GM19397 (cell line): ENCODE results near the gene ATN1.

Source experiments
- ATAC-seq: cut with Tn5 transposase; IDR thresholded peaks from one replicate; pipeline ENCODE4 v1.9.1; 2021; ENCODE audit warnings: mild to moderate bottlenecking, moderate library complexity; ENCODE audit not compliant: unreplicated experiment

The ATN1 gene

DNA sequence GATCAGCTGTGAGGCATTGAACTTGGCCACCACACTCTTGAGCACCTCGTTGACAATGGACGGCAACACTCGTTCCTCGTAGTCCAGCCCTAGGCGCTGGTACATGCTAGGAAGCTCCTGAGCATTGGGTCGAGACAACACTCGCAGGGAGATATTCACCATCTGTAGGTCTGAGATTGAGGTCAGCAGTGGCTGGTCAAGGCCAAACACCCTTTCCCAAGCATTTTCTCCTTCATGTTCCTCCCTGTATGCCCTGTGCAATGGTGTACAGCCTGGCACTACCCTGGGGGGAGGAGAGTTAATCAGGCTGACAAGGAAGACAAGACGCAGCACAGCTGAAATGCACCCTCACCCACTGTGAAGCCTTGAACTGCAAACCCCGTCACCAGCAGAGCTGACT is 40.7 kb downstream of the ATN1 start:
- ATAC-seq, result no peak

DNA sequence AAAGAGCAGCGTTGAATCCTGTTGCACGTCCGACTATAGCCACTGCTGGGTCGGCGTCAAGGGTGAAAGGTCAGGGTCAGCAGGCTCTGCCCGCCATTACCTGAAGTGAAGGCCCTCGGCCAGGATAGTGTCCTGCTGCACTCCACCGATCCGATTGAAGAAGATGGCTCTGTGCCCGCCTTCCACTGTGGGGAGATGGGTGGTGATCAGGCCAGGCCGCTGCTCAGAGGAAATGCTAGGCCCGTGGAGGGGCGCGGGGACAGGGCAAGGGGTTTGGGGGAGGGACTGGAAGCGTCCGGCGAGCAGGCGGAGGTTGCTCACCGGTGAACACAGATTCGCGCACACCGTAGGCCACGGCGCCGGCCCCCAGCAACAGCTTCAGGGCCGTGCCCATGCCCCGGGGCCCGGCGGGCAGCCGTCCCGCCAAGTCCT is 42.4 kb downstream of the ATN1 start:
- peak; percentile 29 for ATAC-seq

DNA sequence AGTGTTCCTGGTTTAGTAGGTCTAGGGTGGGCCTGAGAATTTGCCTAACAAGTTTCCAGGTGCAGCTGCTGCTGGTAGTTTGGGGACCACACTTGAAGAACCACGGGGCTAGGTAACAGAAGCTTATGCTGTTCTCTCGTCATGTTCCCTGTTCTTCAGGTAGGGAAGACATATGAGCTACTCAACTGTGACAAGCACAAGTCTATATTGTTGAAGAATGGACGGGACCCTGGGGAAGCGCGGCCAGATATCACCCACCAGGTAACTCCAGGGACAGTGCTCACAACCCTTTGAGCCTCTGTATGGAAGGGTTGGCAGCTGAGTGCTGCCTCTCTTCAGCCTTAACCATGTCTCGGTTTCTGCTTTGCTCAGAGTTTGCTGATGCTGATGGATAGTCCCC is 46.4 kb downstream of the ATN1 start:
- no peak for ATAC-seq

DNA sequence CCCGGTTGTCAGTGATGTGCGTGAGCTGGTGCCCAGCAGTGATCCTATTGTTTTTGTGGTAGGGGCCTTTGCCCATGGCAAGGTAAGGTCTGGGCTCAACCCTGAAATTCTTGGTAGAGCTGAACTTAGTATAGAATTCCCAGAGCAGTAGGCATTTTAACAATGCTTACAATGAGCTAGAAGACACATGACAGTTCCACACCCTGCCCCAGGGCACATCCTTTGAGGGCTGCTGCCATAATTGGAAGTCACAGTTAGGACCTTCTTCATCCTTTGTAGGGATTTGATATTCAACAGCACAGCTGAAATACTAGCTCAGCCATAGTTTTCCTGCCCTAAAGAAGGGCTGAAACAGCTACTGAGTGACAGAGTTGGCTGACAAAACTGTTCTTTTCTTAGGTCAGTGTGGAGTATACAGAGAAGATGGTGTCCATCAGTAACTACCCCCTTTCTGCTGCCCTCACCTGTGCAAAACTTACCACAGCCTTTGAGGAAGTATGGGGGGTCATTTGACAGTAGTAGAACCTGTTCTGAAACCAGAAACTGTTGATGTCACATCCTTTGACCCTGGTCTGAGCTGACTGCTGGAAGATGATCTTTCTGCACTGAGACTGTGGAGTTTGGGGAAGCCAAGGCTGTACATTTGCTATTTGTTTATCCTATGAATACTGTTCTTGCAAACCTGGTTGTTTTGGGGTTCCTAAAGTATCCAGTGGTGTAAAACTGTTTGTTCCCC is 47.7 kb downstream of the ATN1 start:
- ATAC-seq, result no peak

DNA sequence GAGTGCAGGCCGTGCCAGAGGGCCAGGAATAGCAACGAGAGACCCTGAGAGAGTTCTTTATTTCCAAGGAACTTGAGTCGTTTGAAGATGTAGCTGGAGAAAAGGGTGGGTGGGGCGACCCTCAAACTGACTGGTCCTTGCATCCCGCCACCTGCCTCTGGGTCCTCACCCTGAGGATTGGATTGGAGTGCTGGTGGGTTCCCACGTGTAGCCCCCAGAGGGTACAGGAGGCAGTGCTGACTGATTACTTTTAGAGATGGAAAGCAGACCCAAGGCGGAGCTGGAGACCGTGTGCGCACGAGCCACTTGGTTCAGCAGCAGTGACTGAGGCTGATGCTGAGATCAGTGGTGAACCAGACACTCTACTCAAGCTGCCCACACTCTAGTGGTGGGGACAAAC is 49.9 kb downstream of the ATN1 start:
- ATAC-seq, result no peak

DNA sequence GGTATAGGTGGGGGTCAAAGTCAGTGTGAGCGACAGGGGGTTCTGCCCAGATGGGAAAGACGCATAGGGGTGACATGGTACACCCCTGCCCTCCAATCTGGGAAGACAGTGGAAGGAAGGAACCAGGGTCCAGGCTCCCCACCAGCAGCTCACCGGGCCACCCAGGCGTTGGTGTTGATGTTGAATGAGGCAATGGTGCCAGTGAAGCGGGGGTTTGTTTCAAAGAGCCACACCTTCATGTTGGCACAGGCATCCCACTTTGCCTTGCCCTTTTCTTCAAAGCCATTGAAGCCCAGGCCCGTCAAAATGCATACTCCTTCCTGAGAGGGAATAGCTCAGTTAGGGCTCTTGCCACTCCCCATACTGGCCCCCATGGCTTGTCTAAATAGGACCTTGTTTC is 50.4 kb downstream of the ATN1 start:
- no peak for ATAC-seq

DNA sequence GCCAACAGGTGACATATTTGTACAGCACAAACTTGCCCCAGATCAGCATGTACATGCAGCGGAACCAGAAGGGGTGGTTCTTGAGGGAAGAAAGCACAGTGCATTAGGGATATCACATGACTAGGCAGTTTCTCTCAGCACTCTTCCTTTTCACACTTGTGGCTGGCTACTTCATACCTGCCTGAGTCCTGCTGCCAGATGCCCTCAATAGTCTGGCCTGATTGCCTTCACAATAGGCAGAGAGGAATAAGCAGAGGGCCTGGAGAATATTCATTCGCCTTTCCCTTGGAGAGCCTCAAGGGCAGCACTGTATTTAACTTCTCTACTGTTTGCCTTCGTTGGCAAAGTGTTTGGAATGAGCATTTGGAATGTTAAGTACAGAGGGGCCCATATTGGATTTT is 50.9 kb downstream of the ATN1 start:
- no peak for ATAC-seq

DNA sequence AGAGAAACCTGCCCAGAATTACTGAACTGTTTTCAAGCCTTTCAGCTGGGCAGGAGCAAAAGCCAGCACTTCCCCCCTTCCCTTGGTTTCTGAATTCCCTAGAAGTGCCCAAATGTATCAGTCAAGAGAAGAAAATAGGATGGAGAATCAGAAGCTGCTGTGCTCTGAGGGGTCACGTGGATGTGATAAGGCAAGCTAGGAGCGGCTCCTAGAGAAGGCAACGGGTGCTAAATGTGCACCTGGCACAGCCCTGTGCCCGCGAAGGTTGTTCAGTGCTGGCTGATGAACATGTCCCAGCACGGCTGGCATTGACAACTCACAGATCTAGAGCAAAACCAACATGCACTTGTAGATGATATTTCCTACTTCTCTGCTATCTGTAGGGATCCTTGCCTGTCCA is 51.3 kb downstream of the ATN1 start:
- no peak for ATAC-seq

DNA sequence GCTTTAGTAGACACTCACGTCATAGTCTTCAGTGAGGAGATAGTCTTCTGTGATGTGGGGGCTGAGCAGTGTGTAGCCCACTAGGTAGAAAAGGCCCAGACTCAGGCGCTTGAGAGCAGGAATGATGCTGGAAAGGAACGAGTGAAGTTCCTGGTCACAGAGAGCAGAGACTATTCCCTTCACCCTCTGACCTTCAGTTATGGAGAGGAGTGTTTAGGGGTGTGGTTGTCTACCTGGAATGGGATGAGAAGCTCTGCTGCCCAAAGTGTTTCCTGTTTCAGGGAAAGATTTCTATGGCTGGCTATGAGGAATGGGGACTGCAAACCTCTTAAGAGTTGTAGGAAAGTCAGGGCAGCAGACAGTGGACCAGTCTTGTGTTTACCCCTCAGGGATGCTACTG is 51.7 kb downstream of the ATN1 start:
- ATAC-seq, result no peak

DNA sequence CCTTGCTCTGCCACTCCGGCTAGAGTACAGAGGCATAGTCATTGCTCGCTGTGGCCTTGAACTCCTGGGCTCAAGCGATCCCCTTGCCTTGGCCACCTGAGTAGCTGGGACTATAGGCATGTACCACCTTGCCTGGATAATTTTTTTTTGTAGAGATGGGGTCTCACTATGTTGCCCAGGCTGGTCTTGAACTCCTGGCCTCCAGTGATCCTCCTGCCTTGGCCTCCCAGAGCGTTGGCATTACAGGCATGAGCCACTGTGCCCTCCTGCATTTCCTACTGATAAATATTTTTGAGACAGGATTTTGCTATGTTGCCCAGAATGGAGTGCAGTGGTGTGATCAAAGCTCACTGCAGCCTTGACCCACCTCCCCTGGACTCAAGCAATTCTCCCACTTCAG is 52.3 kb downstream of the ATN1 start:
- ATAC-seq, result no peak

DNA sequence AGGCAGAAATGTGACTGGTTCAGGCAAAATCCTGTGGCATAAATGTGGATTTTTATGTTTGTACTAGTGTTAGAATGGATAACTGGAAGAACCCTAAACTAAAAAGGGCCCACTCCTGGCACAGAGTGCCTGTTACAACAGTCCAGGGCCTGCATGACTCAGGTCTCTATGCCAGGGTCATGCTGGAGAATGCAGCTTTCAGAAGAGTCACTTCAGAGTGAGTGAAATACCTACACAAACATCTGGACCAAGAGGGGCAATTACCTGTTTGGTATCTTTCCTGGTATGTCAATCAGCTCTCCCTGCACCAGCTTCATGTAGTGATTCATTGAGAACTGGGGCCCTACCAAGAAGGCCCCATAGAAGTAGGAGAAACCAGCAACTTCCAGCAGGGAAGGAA is 53.0 kb downstream of the ATN1 start:
- ATAC-seq, result no peak

DNA sequence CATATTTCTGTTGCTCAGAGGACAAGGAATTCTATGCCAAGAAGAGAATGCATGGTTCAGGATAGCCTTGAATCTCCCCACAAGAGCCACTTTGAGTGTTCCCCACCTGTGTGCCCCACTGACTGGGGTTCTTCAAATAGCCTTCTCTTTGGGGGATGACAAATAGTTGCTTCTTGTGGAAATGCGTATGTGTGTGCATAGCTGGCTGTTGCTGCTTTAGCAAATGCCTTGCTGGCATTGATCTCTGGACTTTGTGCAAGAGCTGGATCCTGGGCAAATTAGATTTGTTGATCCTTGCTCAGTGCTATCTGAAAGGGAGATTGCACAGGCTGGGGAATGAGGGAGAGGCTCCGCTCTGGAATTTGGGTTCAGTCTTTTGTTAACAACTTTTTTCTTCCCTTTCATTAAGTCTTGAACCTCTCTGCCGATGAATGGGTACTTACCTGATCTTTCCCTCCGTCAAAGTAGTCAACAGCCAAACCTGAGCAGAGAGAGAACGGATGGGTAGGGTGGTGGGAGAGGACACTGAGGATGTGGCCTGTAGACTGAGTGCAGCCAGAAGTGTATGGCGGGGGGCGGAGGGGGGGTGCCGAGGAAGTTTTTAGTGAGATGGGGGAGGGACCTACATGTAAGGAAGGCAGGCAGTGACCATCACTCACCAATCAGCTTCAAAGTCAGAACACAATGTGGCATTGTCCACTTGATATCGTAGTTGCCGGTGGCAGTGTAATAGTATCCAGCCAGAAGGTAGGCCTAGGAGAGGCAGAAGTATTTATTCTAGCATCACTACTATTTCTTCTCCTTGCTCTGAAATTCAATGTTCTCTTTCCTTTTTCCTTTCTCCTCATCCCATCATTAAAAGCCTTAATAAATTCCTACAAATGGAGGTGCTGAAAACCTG is 53.6 kb downstream of the ATN1 start:
- no peak for ATAC-seq

DNA sequence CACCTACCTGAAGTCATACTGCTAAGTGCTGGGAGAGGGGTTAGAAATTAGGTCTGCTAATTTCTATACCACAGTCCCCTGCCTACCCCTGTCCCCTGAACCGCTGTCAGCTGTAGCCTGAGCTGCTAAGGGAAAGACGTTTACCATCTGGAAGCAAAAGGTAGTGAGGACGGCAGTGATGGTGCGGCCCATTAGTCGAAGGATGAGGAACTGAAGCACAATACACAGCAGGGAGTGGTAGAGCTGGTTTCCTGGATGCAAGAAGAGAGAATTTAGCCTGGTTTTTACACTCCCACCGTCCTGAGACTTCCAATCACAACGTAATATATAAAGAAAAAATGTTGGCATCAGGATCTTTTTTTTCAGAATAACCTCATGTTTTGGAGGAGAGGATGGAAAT is 54.8 kb downstream of the ATN1 start:
- no peak for ATAC-seq

DNA sequence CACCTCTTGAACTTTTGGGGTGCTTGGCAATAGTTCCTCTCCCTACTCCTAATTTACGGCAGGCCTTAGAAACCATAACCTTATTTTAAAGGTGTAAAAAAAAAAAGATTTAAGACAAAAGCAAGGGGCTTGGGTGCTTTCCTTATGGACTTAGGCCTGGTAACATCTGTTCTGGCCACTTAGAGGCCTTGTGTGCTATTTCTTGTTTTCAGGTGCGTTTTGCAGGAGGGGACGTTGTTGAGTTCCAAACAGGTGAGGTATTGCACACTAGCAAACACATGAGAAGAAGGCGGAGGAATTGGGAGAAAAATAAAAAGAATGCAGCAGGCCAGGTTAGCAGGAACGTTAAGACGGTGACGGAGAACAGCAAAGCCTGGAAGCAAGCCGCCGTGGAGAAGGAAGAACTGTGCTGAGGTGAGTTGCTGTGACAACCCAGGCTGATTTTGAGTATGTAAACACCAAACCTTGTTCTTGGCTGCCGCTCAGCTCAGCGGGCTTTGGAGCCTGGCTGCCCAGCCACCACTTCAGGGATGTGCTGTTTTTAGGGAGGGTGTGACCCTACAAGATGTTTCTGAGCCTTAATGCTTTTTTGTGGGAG is 60.3 kb downstream of the ATN1 start:
- ATAC-seq, result no peak
